ENCODE data around the gene UBN1. TPM values are rescaled to one million over a fixed set of nuclear protein-coding genes. Genes with fewer than 3 reads are reported as not detected.

The UBN1 gene
- total RNA-seq, 4 donors from 2014 or later: 12.3 to 22.7 (median 19.6) TPM

DNA sequence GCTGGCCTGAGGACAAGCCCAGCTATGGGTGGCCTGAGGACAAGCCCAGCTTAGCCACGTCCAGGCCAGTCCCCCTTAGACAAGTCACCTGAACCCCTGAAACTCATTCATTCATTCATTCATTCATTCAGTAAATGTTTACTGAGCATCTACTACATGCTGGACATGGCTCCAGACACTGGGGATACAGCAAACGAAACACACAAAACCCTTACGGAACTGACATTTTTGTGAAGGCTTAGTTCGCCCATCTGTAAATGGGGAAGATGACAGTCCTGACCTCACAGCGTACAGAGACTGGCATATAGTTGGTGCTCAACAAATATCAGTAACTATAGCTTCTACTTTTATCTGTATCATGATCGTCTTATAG is 52.2 kb downstream of the UBN1 start:
- Histone ChIP-seq H3K27ac (no peak overlapping the region), H3K4me3 (no peak overlapping the region), H3K4me1 (peaks cover 0 to 7% (median 0%) of the 10 kb centered on the region in 3 donors), H3K36me3 (peaks cover 34 to 100% (median 41%) of the 10 kb centered on the region in 3 donors), H3K9me3 (no peaks in the 10 kb centered on the region), H3K27me3 (no peaks in the 10 kb centered on the region)
- 76 to 80% methylated on average over 6 of the region's 6 CpGs for WGBS, 2 donors
- no peak for DNase-seq
- intact Hi-C loops (cut with DNase I): no loop called here
- no peak for TF ChIP-seq POLR2A (IDR thresholded peaks at IDR 0.05)
- no peak for TF ChIP-seq CTCF (IDR thresholded peaks at IDR 0.05)

DNA sequence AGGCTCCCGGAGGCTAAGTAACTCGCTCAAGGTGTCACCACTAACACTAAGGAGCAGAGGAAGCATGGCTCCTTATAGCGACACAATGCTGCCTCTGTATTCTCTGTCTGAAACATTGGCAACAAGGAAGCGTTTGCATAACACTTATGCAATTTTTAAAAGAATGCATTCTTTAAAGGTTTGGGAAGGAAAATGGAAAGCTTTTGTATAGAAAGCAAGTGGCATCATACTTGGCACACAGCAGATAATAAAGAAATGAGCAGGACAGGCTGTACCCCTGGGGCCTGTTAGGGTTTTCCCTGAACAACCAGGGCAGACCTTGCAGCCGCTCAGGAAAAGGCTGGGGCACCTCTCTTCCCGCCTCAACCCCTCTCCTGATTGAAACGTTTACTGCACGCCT is 52.8 kb downstream of the UBN1 start:
- H3K4me3 ChIP-seq: no peak overlapping the region
- H3K9me3 ChIP-seq: no peaks in the 10 kb centered on the region
- no peak for DNase-seq
- no peak overlapping the region for H3K27ac ChIP-seq
- WGBS, 2 donors: 51 to 61% methylated on average over 7 to 8 of the region's 8 CpGs
- H3K36me3 ChIP-seq: peaks cover 33 to 100% (median 35%) of the 10 kb centered on the region in 3 donors
- intact Hi-C loops (cut with DNase I): no loop called here
- no peaks in the 10 kb centered on the region for H3K27me3 ChIP-seq
- peaks cover 0 to 7% (median 0%) of the 10 kb centered on the region in 3 donors for H3K4me1 ChIP-seq
- TF ChIP-seq POLR2A (IDR thresholded peaks at IDR 0.05) (no peak), CTCF (IDR thresholded peaks at IDR 0.05) (no peak)

DNA sequence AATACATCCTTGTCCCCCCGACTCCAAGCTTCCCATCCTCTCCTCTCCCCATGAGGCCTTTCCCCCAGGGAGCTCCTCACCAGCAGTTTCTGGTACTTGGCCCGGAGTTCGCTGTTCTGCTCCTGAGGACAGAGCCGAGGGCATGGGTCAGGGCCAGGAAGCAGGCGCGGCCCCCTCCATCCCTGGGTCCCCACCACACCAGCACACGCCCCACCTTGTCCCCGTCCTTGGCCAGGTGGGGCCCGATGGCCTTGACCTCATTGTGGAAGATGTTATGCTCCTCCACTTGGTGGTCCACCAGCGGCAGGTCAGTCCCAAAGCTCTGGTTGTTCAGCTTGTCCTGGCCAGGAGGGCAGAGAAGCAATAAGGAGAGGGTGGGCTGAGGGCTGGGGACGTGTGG is 53.5 kb downstream of the UBN1 start:
- DNase-seq: no peak
- no peaks in the 10 kb centered on the region for H3K27me3 ChIP-seq
- H3K27ac ChIP-seq: peak overlapping the region in 1 of 4 donors; percentile 21
- no peak overlapping the region for H3K4me3 ChIP-seq
- intact Hi-C loops (cut with DNase I): no loop called here
- WGBS, 2 donors: 90 to 100% methylated on average over 1 to 4 of the region's 11 CpGs
- no peaks in the 10 kb centered on the region for H3K9me3 ChIP-seq
- no peak for TF ChIP-seq POLR2A (IDR thresholded peaks at IDR 0.05)
- TF ChIP-seq CTCF (IDR thresholded peaks at IDR 0.05): no peak
- peaks cover 28 to 100% (median 29%) of the 10 kb centered on the region in 3 donors for H3K36me3 ChIP-seq
- H3K4me1 ChIP-seq: peaks cover 0 to 7% (median 0%) of the 10 kb centered on the region in 3 donors

DNA sequence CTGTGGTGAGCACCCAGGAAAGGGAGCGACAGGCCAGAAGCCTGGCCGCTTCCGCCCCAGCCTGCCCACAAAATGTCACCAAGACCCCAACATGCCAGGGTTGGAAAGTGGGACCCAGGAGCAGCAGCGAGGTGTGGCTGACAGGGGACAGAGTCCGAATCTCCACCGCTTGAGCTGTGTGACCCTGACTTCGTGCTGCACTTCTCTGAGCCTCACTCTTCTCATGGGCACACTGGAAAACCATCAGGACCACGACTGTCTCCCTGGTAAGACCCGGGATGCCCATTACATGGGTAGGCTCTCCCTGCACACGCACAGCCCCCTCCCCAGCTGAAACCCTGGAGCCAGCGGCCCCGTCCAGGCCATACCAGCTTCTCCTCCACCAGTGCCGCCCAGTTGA is 54.8 kb downstream of the UBN1 start:
- intact Hi-C loops (cut with DNase I): no loop called here
- no peak for TF ChIP-seq POLR2A (IDR thresholded peaks at IDR 0.05)
- no peak for TF ChIP-seq CTCF (IDR thresholded peaks at IDR 0.05)
- peaks cover 28 to 100% (median 29%) of the 10 kb centered on the region in 3 donors for H3K36me3 ChIP-seq

DNA sequence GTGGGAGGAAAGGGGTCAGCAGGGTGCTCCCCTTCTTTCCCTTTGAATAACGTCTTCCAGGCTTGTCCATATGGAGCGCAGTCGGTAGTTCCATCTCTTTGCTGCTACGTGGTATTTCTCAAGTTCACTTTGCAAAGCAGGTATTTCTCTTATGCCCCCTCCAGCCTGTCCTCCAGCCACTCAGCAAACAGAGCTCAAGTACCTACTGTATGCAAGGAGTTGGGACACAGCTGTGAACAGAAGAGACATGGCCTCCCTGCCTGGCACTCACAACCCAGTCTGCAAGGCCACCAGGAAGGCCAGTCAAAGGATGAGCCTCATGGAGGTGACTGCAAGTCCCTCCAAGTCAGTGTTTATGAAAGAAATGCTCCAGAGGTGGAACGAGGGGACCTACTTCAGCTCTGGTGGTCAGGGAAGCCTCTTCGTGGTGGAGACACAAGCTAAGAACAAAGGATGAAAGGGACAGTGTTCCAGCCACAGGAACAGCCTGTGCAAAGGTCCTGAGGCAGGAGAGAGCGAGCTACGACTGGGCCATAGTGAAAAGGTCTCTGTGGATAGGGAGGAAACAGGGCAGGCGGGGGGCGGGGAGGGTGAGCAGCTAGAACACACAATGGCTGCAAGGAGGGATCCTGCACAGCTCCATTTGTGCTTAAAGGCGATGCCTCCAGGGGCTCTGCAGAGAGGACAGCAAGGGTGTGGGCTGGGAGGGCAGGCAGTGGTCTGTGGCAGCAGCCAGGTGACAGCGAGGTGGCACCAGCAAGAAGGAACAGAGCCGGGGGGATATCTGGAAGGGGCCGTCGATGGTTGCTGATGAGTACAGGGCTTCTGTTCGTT is 57.0 kb downstream of the UBN1 start:
- Histone ChIP-seq H3K27me3 (no peaks in the 10 kb centered on the region), H3K4me3 (no peak overlapping the region), H3K27ac (no peak overlapping the region), H3K4me1 (no peaks in the 10 kb centered on the region), H3K9me3 (no peaks in the 10 kb centered on the region), H3K36me3 (peaks cover 14 to 100% (median 15%) of the 10 kb centered on the region in 3 donors)
- DNase-seq: no peak
- intact Hi-C loops (cut with DNase I): no loop called here
- 80% methylated on average over 16 of the region's 16 CpGs for WGBS, 2 donors
- TF ChIP-seq CTCF (IDR thresholded peaks at IDR 0.05) (no peak), POLR2A (IDR thresholded peaks at IDR 0.05) (no peak)

More for the DNA sequence above, 54.8 kb downstream of the UBN1 start:
- H3K9me3 ChIP-seq: no peaks in the 10 kb centered on the region
- no peak for DNase-seq
- no peak overlapping the region for H3K27ac ChIP-seq
- H3K27me3 ChIP-seq: no peaks in the 10 kb centered on the region
- WGBS, 2 donors: 94 to 96% methylated on average over 5 to 9 of the region's 13 CpGs
- H3K4me1 ChIP-seq: peaks cover 0 to 7% (median 0%) of the 10 kb centered on the region in 3 donors
- no peak overlapping the region for H3K4me3 ChIP-seq

All from esophagus squamous epithelium (tissue), 5 donors.